NCI-H345 treated with DMSO at 0.1 percent for 48 hours (cell line): ENCODE measurements around the gene SYT12.

Source experiments
- DNase-seq: peaks from one replicate; lab custom pipeline; 2025; ENCODE audit not compliant: unreplicated experiment; lab: John Stamatoyannopoulos, UW

The SYT12 gene

DNA sequence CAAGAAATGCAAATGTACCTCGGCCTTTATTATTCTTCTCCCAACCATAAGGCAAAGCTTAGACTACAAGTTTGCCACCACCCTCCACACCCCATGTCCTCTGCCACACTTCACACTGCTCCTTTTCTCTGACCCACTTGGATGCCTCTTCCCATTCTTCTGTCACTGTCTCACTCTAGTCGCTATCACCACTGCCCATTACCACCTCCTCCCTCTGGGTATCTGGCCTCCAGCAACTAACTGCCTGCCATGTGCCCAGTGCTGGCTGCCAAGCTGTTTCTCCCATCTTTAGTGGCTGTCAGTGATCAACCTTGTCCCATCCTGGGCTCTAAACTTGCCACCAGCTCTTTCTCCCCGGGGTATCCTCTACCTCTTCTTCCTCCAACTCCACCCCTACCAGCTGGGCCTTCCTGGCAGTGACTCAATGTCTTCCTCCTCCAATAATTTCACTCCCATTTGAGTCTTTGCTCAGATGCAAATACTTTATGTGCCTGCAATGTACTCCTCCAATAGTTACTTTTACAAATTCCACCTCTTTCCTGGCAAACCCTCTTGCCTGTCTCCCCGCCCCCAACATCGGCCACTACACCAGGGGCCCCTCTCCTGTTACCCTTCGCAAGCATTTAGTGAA lies 76.0 kb downstream of the SYT12 start:
- no peak for DNase-seq

DNA sequence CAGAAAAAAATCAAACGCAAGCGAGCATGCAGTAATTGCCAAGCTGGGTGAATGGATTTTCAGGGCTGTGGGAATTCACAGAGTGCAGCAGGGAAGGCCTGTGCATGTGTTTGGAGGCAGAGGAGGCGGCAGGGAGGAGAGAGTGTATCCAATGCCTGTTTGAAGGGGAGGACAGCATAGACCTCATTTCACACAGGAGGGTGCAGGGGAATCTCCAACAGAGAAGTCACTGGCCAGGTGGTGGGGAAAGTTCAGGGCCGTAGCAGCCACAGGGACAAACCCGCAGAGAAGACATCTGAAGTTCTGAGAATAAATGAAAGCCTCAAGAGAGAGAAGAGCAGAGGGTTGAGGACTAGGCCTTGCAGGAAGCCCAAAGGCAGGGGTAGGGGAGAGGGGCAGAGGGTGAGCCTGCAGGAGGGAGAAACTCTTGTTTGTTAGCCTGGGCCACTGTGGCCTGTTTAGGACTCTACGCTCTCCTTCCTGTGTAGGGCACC lies 76.9 kb downstream of the SYT12 start:
- no peak for DNase-seq
